SK-N-MC (cell line): ENCODE results near the gene CNST.

Experiments
- EZH2 ChIP-seq: fragments of 200-600 bp; sonication (generic); IDR thresholded peaks from one replicate; pipeline ENCODE4 v1.6.1; 2017; ENCODE audit warnings: antibody characterized with exemption
- FOXP2 ChIP-seq: optimal IDR thresholded peaks from 2 replicates; pipeline ENCODE3; 2011; ENCODE audit warnings: mild to moderate bottlenecking, moderate library complexity; ENCODE audit not compliant: insufficient read depth; ENCODE audit errors: extremely low read length, control extremely low read depth
- POLR2AphosphoS5 ChIP-seq: IDR thresholded peaks from 2 replicates; pipeline ENCODE4 v1.6.1; 2012; ENCODE audit warnings: mild to moderate bottlenecking, low read depth, low read length, borderline replicate concordance

- TF ChIP-seq EZH2: no peak
- TF ChIP-seq FOXP2: no peak
- no peak for TF ChIP-seq POLR2AphosphoS5
Measured at GRCh38 chr1:246583056-246583440, 16.8 kb downstream of the CNST start.
